SK-N-SH (cell line): Measurements from ENCODE around the gene AP4M1. TPM values are rescaled to one million over a fixed set of nuclear protein-coding genes. Genes with fewer than 3 reads are reported as not detected.

Experiments used
- CTCF ChIA-PET: fragments of 300-600, 350-600 bp; formaldehyde crosslinking; extraction: SDS; loops from one replicate; lab custom pipeline; 2021; lab: Yijun Ruan, JAX
- POLR2A ChIA-PET: fragments of 350-600 bp; sonication (Branson Sonifier 250); formaldehyde crosslinking; extraction: SDS; loops from one replicate; lab custom pipeline; 2020; ENCODE audit warnings: antibody characterized with exemption, inconsistent platforms; lab: Yijun Ruan, JAX
- DNase-seq: peaks from one replicate; pipeline ENCODE4 v3.0.0; 2012
- H2AFZ ChIP-seq: fragments of 200-600 bp; sonication (generic); 2 replicates; pipeline ENCODE4 v1.8.1; 2016; ENCODE audit warnings: antibody characterized with exemption, mild to moderate bottlenecking, low read depth
- H3F3A ChIP-seq: fragments of 200-600 bp; sonication (generic); replicated peaks from 2 replicates; pipeline ENCODE3; 2016; ENCODE audit warnings: antibody characterized with exemption, mild to moderate bottlenecking; ENCODE audit not compliant: insufficient read depth
- H3K27ac ChIP-seq, 2 experiments: fragments of 200-500 bp in 1 of 2; fragments of 200-600 bp in 1 of 2; sonication (Bioruptor generic) in 1 of 2; sonication (generic), shearing (Covaris generic) in 1 of 2; 2 replicates each; pipeline versions ENCODE4 v1.5.1 to v1.6.1; 2014 to 2016; ENCODE audit warnings: low read depth in 2 of 2, inconsistent platforms in 1 of 2, low read length in 1 of 2, mild to moderate bottlenecking in 1 of 2, mixed read lengths in 1 of 2
- H3K27me3 ChIP-seq: fragments of 200-600 bp; sonication (generic), shearing (Covaris generic); 2 replicates; pipeline ENCODE4 v1.6.1; 2016; ENCODE audit warnings: mixed run types; ENCODE audit not compliant: insufficient read depth
- H3K36me3 ChIP-seq, 2 experiments: fragments of 200-500 bp in 1 of 2; fragments of 200-600 bp in 1 of 2; sonication (Bioruptor generic) in 1 of 2; sonication (generic) in 1 of 2; replicated peaks in 1 of 2; 2 replicates each; pipeline versions ENCODE3 to v1.5.1; 2014 to 2016; ENCODE audit warnings: low read length in 1 of 2, mild to moderate bottlenecking in 1 of 2; ENCODE audit not compliant: insufficient read depth in 2 of 2, control insufficient read depth in 1 of 2
- H3K4me1 ChIP-seq, 2 experiments: fragments of 200-500 bp in 1 of 2; fragments of 200-600 bp in 1 of 2; sonication (Bioruptor generic) in 1 of 2; sonication (generic), shearing (Covaris generic) in 1 of 2; 2 replicates each; pipeline versions ENCODE4 v1.5.1 to v1.6.1; 2014 to 2016; ENCODE audit warnings: low read depth in 1 of 2, low read length in 1 of 2, mixed run types in 1 of 2; ENCODE audit not compliant: insufficient read depth in 2 of 2, control insufficient read depth in 1 of 2
- H3K4me2 ChIP-seq: fragments of 200-600 bp; sonication (generic), shearing (Covaris generic); 2 replicates; pipeline ENCODE4 v1.6.1; 2017; ENCODE audit warnings: mixed run types
- H3K4me3 ChIP-seq, 2 experiments: fragments of 200-500 bp in 1 of 2; fragments of 200-600 bp in 1 of 2; sonication (Bioruptor generic) in 1 of 2; sonication (generic), shearing (Covaris generic) in 1 of 2; 2 replicates each; pipeline versions ENCODE4 v1.5.1 to v1.8.1; 2014 to 2016; ENCODE audit warnings: low read depth in 2 of 2, inconsistent platforms in 1 of 2, low read length in 1 of 2, mild to moderate bottlenecking in 1 of 2, mixed read lengths in 1 of 2, moderate library complexity in 1 of 2
- H3K79me2 ChIP-seq: fragments of 200-600 bp; sonication (generic); 2 replicates; pipeline ENCODE4 v1.8.1; 2017; ENCODE audit warnings: mild to moderate bottlenecking; ENCODE audit not compliant: insufficient read depth
- H3K9ac ChIP-seq: fragments of 200-600 bp; sonication (generic); 2 replicates; pipeline ENCODE4 v1.6.1; 2017; ENCODE audit warnings: mixed run types
- H3K9me2 ChIP-seq: fragments of 200-600 bp; sonication (generic); 2 replicates; pipeline ENCODE4 v1.6.1; 2017; ENCODE audit warnings: mixed run types
- H3K9me3 ChIP-seq: fragments of 200-600 bp; sonication (generic); 2 replicates; pipeline ENCODE4 v1.6.1; 2017; ENCODE audit warnings: mixed run types, mild to moderate bottlenecking, moderate library complexity
- H4K20me1 ChIP-seq: fragments of 200-600 bp; sonication (generic); 2 replicates; pipeline ENCODE4 v1.6.1; 2017; ENCODE audit warnings: mild to moderate bottlenecking, mixed run types; ENCODE audit not compliant: insufficient read depth
- CHD2 ChIP-seq: fragments of 150-350 bp; IDR thresholded peaks from 2 replicates; pipeline ENCODE4 v1.6.1; 2018; ENCODE audit warnings: low read length; ENCODE audit not compliant: partially characterized antibody
- CTCF ChIP-seq: fragments of 200-600 bp; sonication (generic); IDR thresholded peaks from 2 replicates; pipeline ENCODE4 v1.6.1; 2017; ENCODE audit warnings: antibody characterized with exemption, mild to moderate bottlenecking, moderate library complexity
- ELF1 ChIP-seq: IDR thresholded peaks from 2 replicates; pipeline ENCODE4 v1.4.0; 2012
- EZH2phosphoT487 ChIP-seq: fragments of 200-600 bp; sonication (generic); IDR thresholded peaks from 2 replicates; pipeline ENCODE4 v1.6.1; 2017; ENCODE audit warnings: low read depth, mixed run types, mild to moderate bottlenecking, antibody characterized with exemption, moderate library complexity, borderline replicate concordance
- FOXM1 ChIP-seq: IDR thresholded peaks from 2 replicates; pipeline ENCODE4 v1.4.0; 2012; ENCODE audit warnings: low read depth, mild to moderate bottlenecking
- GABPA ChIP-seq: IDR thresholded peaks from 2 replicates; pipeline ENCODE4 v1.4.0; 2012; ENCODE audit warnings: low read depth, mild to moderate bottlenecking
- JUND ChIP-seq: IDR thresholded peaks from 2 replicates; pipeline ENCODE4 v1.4.0; 2012
- MAX ChIP-seq: IDR thresholded peaks from 2 replicates; pipeline ENCODE4 v1.4.0; 2012; ENCODE audit warnings: low read depth
- MEF2A ChIP-seq: IDR thresholded peaks from 2 replicates; pipeline ENCODE4 v1.4.0; 2012; ENCODE audit warnings: low read depth, borderline replicate concordance
- MXI1 ChIP-seq: IDR thresholded peaks from 2 replicates; pipeline ENCODE4 v1.6.1; 2012; ENCODE audit warnings: mild to moderate bottlenecking, low read depth, low read length, improper control_type of control experiment
- NRF1 ChIP-seq: IDR thresholded peaks from 2 replicates; pipeline ENCODE4 v1.6.1; 2012; ENCODE audit warnings: low read depth, mild to moderate bottlenecking, low read length
- RAD21 ChIP-seq: IDR thresholded peaks from 2 replicates; pipeline ENCODE4 v1.6.1; 2012; ENCODE audit warnings: mild to moderate bottlenecking, low read length
- TCF12 ChIP-seq: IDR thresholded peaks from 2 replicates; pipeline ENCODE4 v1.4.0; 2012
- USF1 ChIP-seq: IDR thresholded peaks from 2 replicates; pipeline ENCODE4 v1.4.0; 2012; ENCODE audit warnings: low read depth, borderline replicate concordance
- USF2 ChIP-seq: fragments of 150-350 bp; IDR thresholded peaks from 2 replicates; pipeline ENCODE4 v1.6.1; 2017; ENCODE audit warnings: antibody characterized with exemption, low read length, low read depth, borderline replicate concordance
- YY1 ChIP-seq: IDR thresholded peaks from 2 replicates; pipeline ENCODE4 v1.4.0; 2012; ENCODE audit warnings: low read depth, mild to moderate bottlenecking
- ZBTB33 ChIP-seq: IDR thresholded peaks from 2 replicates; pipeline ENCODE4 v1.4.0; 2012; ENCODE audit warnings: low read depth, borderline replicate concordance
- WGBS: methylation state at CpG from one replicate; pipeline ENCODE4 v1.1.6; 2017; ENCODE audit warnings: low lambda C conversion rate; 5-methylcytosine and 5-hydroxymethylcytosine counted together
- polyA plus RNA-seq, 3 experiments: library from polyadenylated mRNA; depleted of rRNA; stranded (reverse); fragments of >200 nt; gene quantifications; 2 replicates each; pipeline ENCODE4 v1.2.3, GENCODE V29; 2012
- TF ChIP-seq, protein P1 (sequence below): fragments of 150-350 bp; IDR thresholded peaks from 2 replicates; pipeline ENCODE4 v1.6.1; 2016; ENCODE audit warnings: mild to moderate bottlenecking, low read depth, low read length
- TF ChIP-seq, protein P2 (sequence below): IDR thresholded peaks from 2 replicates; pipeline ENCODE4 v1.6.1; 2012; ENCODE audit warnings: mild to moderate bottlenecking, low read depth, low read length, moderate library complexity
- TF ChIP-seq, protein P3 (sequence below): IDR thresholded peaks from 2 replicates; pipeline ENCODE4; 2012

The AP4M1 gene
- polyA plus RNA-seq, 1 of the 3 experiments (the other 2 are of a cell fraction): 35.0 TPM

DNA sequence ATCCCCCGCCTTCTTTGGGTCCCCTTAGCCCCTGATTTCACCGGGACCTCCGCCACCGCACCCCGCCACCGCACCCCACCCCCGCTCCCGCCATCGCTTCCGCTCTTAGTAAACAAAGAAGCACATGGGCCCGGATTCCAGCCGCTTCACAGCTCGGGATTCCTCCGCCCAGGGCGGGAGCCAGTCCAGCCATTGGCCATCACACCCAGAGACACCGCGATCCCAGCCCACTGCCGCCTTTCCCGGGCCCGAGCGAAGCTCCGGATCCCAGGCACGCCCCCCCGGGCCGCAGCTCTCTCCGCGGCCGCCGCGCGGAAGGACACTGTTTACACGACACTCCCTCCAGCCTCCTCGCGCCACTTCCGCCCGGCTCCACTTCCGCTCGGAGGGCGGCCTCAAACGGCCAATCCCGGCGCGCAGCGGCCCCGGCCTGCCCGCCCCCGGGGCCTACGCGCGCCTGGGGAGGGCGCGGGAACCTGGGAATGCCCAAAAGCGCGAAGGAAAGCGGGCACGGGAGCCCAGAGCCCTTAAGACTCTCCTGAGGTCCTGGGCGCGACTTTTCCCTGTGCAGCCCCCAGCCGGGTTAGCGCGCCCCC, 925 bp upstream of the AP4M1 start:
- Histone ChIP-seq H3K27me3 (no peaks in the 10 kb centered on the region), H3K4me2 (peak overlapping the region; percentile 100), H3K36me3 (peaks cover 44 to 49% of the 10 kb centered on the region in 2 experiments), H3K9me2 (no peaks in the 10 kb centered on the region), H2AFZ (no peak overlapping the region; the same call in 1 of the 2 replicates), H3K79me2 (peaks cover 70% of the 10 kb centered on the region), H3K4me1 (peaks cover 24 to 38% of the 10 kb centered on the region in 2 experiments), H3K9ac (peak overlapping the region; percentile 98), H3K27ac (peak overlapping the region; percentile 86 to 95), H3K9me3 (no peaks in the 10 kb centered on the region), H3F3A (peaks cover 40% of the 10 kb centered on the region), H3K4me3 (peak overlapping the region; percentile 70 to 99), H4K20me1 (peaks cover 7% of the 10 kb centered on the region)
- CTCF ChIA-PET: interaction anchor here (1.2 to 5.4 kb wide), 10 partner anchors 11 to 171 kb away, joined by 3 to 74 read pairs (median 5); partner anchors contain the start of genes CNPY4, GJC3, MBLAC1 and ZNF3
- WGBS: 1% methylated on average over 52 of the region's 61 CpGs
- DNase-seq: peak; percentile 96
- POLR2A ChIA-PET: interaction anchor here (0.6 to 4.2 kb wide), 19 partner anchors 10 to 1117 kb away, joined by 3 to 98 read pairs (median 12); partner anchors contain the start of genes CNPY4, COPS6, GPC2 and LAMTOR4
- TF ChIP-seq JUND: peak; percentile 45; the same call in 1 of the 2 replicates
- TF ChIP-seq USF2: no peak
- peak; percentile 100 for TF ChIP-seq MAX
- TF ChIP-seq USF1: peak; percentile 66
- TF ChIP-seq MXI1: peak; percentile 82
- no peak; the same call in 1 of the 2 replicates for TF ChIP-seq ZBTB33
- TF ChIP-seq GABPA: peak; percentile 92
- TF ChIP-seq, protein P1, sequence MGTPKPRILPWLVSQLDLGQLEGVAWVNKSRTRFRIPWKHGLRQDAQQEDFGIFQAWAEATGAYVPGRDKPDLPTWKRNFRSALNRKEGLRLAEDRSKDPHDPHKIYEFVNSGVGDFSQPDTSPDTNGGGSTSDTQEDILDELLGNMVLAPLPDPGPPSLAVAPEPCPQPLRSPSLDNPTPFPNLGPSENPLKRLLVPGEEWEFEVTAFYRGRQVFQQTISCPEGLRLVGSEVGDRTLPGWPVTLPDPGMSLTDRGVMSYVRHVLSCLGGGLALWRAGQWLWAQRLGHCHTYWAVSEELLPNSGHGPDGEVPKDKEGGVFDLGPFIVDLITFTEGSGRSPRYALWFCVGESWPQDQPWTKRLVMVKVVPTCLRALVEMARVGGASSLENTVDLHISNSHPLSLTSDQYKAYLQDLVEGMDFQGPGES: peak; percentile 21; the same call in 1 of the 2 replicates
- TF ChIP-seq TCF12: peak; percentile 65
- TF ChIP-seq YY1: peak; percentile 86
- no peak for TF ChIP-seq EZH2phosphoT487
- TF ChIP-seq, protein P2, sequence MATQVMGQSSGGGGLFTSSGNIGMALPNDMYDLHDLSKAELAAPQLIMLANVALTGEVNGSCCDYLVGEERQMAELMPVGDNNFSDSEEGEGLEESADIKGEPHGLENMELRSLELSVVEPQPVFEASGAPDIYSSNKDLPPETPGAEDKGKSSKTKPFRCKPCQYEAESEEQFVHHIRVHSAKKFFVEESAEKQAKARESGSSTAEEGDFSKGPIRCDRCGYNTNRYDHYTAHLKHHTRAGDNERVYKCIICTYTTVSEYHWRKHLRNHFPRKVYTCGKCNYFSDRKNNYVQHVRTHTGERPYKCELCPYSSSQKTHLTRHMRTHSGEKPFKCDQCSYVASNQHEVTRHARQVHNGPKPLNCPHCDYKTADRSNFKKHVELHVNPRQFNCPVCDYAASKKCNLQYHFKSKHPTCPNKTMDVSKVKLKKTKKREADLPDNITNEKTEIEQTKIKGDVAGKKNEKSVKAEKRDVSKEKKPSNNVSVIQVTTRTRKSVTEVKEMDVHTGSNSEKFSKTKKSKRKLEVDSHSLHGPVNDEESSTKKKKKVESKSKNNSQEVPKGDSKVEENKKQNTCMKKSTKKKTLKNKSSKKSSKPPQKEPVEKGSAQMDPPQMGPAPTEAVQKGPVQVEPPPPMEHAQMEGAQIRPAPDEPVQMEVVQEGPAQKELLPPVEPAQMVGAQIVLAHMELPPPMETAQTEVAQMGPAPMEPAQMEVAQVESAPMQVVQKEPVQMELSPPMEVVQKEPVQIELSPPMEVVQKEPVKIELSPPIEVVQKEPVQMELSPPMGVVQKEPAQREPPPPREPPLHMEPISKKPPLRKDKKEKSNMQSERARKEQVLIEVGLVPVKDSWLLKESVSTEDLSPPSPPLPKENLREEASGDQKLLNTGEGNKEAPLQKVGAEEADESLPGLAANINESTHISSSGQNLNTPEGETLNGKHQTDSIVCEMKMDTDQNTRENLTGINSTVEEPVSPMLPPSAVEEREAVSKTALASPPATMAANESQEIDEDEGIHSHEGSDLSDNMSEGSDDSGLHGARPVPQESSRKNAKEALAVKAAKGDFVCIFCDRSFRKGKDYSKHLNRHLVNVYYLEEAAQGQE: 0 out of 2 replicates have a peak, but pooled peaks have one; percentile 33
- TF ChIP-seq, protein P3, sequence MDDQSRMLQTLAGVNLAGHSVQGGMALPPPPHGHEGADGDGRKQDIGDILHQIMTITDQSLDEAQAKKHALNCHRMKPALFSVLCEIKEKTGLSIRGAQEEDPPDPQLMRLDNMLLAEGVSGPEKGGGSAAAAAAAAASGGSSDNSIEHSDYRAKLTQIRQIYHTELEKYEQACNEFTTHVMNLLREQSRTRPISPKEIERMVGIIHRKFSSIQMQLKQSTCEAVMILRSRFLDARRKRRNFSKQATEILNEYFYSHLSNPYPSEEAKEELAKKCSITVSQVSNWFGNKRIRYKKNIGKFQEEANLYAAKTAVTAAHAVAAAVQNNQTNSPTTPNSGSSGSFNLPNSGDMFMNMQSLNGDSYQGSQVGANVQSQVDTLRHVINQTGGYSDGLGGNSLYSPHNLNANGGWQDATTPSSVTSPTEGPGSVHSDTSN: peak; percentile 92
- TF ChIP-seq NRF1: no peak
- TF ChIP-seq MEF2A: peak; percentile 34; the same call in 1 of the 2 replicates
- 0 out of 2 replicates have a peak, but pooled peaks have one; percentile 41 for TF ChIP-seq FOXM1
- TF ChIP-seq CTCF: no peak
- TF ChIP-seq ELF1: peak; percentile 95
- TF ChIP-seq CHD2: peak; percentile 98
- TF ChIP-seq RAD21: no peak
